ENCODE measurements around the gene CALCA. TPM values are rescaled to one million over a fixed set of nuclear protein-coding genes. Genes with fewer than 3 reads are reported as not detected.

The CALCA gene
- not detected in 2 replicates for polyA plus RNA-seq

GRCh38 chr11:14971865-14972580, at the start of gene CALCA:
TSS of gene CALCA (minus strand) at chr11:14972351. CDS start at chr11:14971192, 1,159 bp downstream.

Other genes with a start within 250 kb of the CALCA start
- 11.4 and 13.6 TPM in 2 replicates for gene CYP2R1, start 80.1 kb downstream of the CALCA start, polyA plus RNA-seq
- gene CALCB, start 101.2 kb upstream of the CALCA start, polyA plus RNA-seq, result not detected in 2 replicates
- 3.4 and 8.8 TPM in 2 replicates for gene INSC, start 142.6 kb upstream of the CALCA start, polyA plus RNA-seq